ENCODE data around the gene TNK2. TPM values are rescaled to one million over a fixed set of nuclear protein-coding genes. Genes with fewer than 3 reads are reported as not detected.

TNK2 gene
- total RNA-seq, 4 donors from 2014 or later, result 6.1 to 81.2 (median 24.4) TPM

DNA sequence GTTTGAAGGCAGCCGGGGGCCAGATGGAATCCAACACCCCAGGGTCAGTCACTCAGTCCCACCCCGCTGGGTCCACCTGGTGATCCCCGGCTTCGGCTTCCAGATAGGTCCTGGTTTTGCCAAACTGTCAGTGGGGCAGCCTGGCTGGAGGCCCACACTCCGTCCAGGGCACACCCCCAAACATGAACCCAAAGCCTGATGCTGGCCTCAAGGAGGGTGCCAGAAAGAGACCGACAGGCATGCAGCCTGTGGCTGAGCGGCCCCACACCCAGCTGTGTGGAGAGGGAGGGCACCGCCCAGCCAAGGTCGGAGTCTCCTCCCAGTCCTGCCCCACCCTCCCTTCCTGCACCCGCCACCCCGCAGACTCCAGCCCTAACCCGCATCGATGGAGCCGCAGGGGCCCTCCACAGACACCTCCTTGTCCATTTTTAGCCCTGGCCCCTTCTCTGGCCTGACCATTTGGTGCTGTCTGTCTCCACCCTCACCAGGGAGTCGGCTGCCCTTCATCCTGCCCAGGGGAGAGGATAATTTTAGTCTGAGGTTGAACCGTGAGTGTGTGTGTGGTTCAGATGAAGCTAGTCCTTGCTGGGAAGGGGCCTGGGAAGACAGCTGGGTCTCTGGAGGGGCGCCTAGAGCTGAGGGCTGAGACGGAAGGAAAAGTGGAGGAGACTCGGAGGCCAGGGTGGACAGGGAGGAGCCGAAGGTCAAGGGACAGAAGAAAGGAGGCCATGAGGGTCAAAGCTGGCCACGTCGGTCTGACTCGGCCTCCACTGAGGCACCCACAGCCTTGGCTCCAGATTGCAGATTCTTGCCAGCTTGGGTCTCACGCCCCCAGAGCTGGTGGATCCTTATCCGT lies 23.1 kb downstream of the TNK2 start:
- no peak for TF ChIP-seq POLR2A (IDR thresholded peaks at IDR 0.05)
- Histone ChIP-seq H3K27ac (peak overlapping the region; percentile 41 to 69), H3K4me3 (no peak overlapping the region), H3K4me1 (no peaks in the 10 kb centered on the region), H3K36me3 (no peaks in the 10 kb centered on the region), H3K27me3 (no peaks in the 10 kb centered on the region), H3K9me3 (no peaks in the 10 kb centered on the region)
- DNase-seq, result no peak
- intact Hi-C loops (cut with DNase I; ENCODE audit: low total_unique reads), result no loop called here

DNA sequence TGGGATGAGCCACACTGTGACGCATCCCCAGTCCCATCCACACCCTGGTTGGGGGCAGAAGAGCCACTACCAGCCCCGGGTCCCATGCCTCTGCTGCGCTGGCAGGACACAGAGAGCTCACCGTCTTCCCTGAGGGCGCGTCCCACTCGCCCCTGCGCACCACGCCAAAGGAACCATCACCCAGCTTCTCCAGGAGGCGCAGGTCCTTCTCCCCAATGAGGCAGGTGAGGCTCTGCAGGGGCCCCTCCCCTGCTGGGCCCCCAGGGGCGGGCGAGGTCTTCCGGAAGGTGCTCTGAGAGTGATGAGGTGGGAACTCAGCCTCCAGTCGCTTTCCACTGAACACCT lies 23.7 kb downstream of the TNK2 start:
- H3K4me3 ChIP-seq, result no peak overlapping the region
- H3K36me3 ChIP-seq, result no peaks in the 10 kb centered on the region
- H3K4me1 ChIP-seq, result no peaks in the 10 kb centered on the region
- intact Hi-C loops (cut with DNase I; ENCODE audit: low total_unique reads), result no loop called here
- no peaks in the 10 kb centered on the region for H3K9me3 ChIP-seq
- DNase-seq, result no peak
- no peak overlapping the region for H3K27ac ChIP-seq
- no peaks in the 10 kb centered on the region for H3K27me3 ChIP-seq
- TF ChIP-seq, protein P1, sequence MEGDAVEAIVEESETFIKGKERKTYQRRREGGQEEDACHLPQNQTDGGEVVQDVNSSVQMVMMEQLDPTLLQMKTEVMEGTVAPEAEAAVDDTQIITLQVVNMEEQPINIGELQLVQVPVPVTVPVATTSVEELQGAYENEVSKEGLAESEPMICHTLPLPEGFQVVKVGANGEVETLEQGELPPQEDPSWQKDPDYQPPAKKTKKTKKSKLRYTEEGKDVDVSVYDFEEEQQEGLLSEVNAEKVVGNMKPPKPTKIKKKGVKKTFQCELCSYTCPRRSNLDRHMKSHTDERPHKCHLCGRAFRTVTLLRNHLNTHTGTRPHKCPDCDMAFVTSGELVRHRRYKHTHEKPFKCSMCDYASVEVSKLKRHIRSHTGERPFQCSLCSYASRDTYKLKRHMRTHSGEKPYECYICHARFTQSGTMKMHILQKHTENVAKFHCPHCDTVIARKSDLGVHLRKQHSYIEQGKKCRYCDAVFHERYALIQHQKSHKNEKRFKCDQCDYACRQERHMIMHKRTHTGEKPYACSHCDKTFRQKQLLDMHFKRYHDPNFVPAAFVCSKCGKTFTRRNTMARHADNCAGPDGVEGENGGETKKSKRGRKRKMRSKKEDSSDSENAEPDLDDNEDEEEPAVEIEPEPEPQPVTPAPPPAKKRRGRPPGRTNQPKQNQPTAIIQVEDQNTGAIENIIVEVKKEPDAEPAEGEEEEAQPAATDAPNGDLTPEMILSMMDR (IDR thresholded peaks at IDR 0.05), result no peak
- TF ChIP-seq POLR2A (IDR thresholded peaks at IDR 0.05), result no peak

DNA sequence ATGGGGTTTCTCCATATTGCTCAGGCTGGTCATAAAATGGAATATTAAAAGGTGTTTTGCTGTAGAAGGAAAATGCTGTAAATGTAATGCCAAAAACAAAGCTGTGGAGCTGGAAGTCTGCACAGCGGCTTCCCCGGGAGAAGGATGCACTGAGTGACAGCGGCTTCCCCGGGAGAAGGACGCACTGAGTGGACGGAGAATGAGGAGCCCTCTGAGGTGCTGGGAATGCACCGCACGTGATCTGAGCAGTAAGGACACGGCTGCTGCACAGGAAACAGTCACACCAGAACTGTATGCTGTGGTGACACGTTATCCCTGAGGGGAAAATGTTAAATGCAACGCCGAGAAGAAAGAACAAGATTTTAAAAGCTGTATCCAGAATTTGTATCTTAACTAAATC lies 24.6 kb downstream of the TNK2 start:
- Histone ChIP-seq H3K4me3 (no peak overlapping the region), H3K9me3 (no peaks in the 10 kb centered on the region), H3K27me3 (no peaks in the 10 kb centered on the region), H3K27ac (no peak overlapping the region), H3K4me1 (no peaks in the 10 kb centered on the region), H3K36me3 (no peaks in the 10 kb centered on the region)
- DNase-seq, result no peak
- no peak for TF ChIP-seq POLR2A (IDR thresholded peaks at IDR 0.05)
- TF ChIP-seq, protein P1 (IDR thresholded peaks at IDR 0.05), result no peak
- intact Hi-C loops (cut with DNase I; ENCODE audit: low total_unique reads), result no loop called here

DNA sequence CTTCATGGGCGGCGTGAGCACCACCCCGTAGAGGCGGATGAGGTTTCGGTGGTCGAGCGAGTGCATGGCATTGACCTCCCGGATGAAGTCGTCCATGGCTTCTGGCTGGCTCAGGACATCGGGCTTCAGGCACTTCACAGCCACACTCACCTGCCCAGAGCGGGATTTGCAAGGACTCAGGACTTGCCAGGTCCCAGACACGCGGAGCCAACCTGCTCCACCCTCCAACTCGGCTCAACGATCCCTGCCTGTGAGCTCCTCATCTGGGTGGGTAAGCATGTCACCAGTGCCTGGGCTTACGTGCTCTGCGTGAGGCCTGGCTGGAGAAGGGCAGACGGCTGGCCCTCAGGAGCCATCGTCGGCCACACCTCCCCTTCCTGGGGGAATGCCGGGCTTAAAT lies 25.2 kb downstream of the TNK2 start:
- Histone ChIP-seq H3K36me3 (no peaks in the 10 kb centered on the region), H3K4me3 (no peak overlapping the region), H3K4me1 (no peaks in the 10 kb centered on the region), H3K27me3 (no peaks in the 10 kb centered on the region), H3K27ac (no peak overlapping the region), H3K9me3 (no peaks in the 10 kb centered on the region)
- DNase-seq, result no peak
- TF ChIP-seq, protein P1 (IDR thresholded peaks at IDR 0.05), result no peak
- TF ChIP-seq POLR2A (IDR thresholded peaks at IDR 0.05), result no peak
- intact Hi-C loops (cut with DNase I; ENCODE audit: low total_unique reads), result no loop called here

DNA sequence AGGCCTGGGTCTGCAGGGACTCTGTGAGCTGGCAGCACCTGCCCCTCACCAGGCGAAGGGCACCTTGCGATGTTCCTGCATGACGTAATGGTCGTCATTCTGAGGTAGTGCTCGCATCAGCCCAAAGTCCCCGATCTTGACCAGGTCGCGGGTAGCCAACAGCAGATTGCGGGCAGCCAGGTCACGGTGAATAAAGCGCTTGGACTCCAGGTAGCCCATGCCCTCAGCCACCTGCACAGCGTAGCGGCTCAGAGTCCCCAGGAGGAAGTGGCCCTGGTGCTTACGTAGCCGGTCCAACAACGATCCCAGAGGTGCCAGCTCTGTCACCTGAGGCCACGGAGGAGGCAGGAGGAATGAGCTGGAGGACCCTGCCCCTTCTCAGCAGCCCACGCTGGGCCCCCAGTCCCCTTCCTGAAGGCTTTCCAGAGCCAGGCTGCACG lies 26.3 kb downstream of the TNK2 start:
- intact Hi-C loops (cut with DNase I; ENCODE audit: low total_unique reads), result no loop called here
- no peak overlapping the region for H3K4me3 ChIP-seq
- H3K27me3 ChIP-seq, result no peaks in the 10 kb centered on the region
- DNase-seq, result no peak
- no peaks in the 10 kb centered on the region for H3K9me3 ChIP-seq
- no peaks in the 10 kb centered on the region for H3K36me3 ChIP-seq
- H3K4me1 ChIP-seq, result no peaks in the 10 kb centered on the region
- TF ChIP-seq POLR2A (IDR thresholded peaks at IDR 0.05), result no peak
- TF ChIP-seq, protein P1 (IDR thresholded peaks at IDR 0.05), result no peak
- no peak overlapping the region for H3K27ac ChIP-seq
